GM19438 (cell line): Measurements from ENCODE around the gene KCNAB1.
"Not testable (repeated sequence)": the region's sequence is repeated elsewhere in the genome, so short reads cannot be mapped to it uniquely, and the experiment has no call there.

ENCODE experiments used
- ATAC-seq: cut with Tn5 transposase; IDR thresholded peaks from one replicate; pipeline ENCODE4 v1.9.1; 2021; ENCODE audit warnings: low read depth; ENCODE audit not compliant: unreplicated experiment

KCNAB1 gene

GRCh38 chr3:156256945-156257344 lies 136.6 kb downstream of the KCNAB1 start:
- no peak for ATAC-seq

- no peak for ATAC-seq
Measured at GRCh38 chr3:156258301-156258700, 137.9 kb downstream of the KCNAB1 start.

DNA sequence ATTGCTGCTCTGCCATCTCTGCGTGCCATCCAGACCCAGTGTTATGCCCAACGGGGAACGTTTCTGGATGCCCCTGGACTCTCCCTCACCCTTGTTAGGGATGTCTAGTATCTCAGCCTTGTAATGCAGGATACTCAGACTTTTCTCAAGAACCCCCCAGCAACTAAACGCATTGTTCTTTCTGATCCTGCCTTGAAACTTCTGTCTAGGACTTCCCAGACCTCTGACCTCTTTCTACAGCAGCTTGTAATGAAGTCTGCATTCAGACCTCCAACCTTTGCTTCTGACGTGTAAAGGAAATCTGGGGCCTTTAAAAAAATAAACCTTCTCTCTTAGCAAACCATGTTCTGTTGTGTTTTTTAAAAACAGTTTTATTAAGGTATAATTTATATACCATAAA lies 139.5 kb downstream of the KCNAB1 start:
- no peak for ATAC-seq

- ATAC-seq: no peak
Measured at GRCh38 chr3:156260331-156260730, 140.0 kb downstream of the KCNAB1 start.

DNA sequence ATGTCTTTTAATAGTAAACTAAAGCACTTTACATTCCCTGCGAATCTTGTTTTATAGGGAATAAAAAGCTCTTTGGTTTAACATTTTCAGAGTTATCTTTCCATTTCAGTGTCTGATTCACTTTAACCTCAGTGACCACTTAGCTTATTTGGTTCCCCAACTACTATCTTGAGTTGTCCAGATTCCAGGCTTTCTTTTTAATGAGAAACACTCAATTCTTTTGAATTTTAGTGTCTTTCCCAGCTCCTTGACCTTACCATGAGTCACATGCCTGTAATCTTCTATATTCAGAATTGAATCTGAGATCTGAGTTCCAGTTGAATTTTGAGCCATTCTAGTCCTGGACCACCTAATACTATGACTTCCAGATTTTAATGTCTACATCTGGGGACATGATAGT lies 144.4 kb downstream of the KCNAB1 start:
- ATAC-seq: no peak

- no peak for ATAC-seq
Measured at GRCh38 chr3:156271508-156271907, 151.1 kb downstream of the KCNAB1 start.

GRCh38 chr3:156271995-156272719 lies 151.8 kb downstream of the KCNAB1 start:
- ATAC-seq: no peak

DNA sequence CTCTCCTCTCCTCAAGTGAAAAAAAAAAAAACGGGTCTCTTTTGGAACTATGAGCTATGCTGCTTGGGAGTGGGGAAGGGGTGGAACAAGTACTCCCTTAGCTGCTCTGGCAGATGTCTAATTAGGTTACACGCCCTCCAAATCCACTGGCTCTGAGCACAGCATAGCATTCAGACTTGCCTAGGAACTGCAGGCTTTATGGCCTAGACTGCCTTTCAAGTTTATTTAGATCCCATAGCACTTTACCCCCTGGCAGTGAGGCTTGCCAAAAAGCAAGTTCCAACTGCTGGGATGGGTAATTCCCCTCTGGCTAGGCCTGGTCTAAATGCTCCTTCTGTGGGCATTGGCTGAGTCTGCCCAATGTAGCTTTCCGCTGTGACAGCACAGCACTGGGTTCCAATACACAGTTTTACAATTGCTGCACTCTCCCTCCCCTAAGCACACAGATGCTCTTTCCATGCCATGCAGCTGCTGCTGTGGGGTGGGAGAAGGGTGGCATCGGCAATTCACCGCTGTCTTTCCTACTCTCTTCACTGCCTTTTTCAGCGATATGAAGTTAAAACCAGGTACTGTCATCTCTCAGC lies 152.8 kb downstream of the KCNAB1 start:
- ATAC-seq: no peak

GRCh38 chr3:156274791-156275190 lies 154.4 kb downstream of the KCNAB1 start:
- ATAC-seq: no peak

DNA sequence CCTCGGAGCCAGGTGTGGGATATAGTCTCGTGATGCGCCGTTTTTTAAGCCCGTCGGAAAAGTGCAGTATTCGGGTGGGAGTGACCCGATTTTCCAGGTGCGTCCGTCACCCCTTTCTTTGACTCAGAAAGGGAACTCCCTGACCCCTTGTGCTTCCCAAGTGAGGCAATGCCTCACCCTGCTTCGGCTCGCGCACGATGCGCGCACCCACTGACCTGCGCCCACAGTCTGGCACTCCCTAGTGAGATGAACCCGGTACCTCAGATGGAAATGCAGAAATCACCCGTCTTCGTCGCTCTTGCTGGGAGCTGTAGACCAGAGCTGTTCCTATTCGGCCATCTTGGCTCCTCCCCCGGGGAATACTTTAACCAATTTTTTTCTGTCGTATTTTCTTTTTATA lies 164.3 kb downstream of the KCNAB1 start:
- ATAC-seq: not testable (repeated sequence)

- ATAC-seq: no peak
Measured at GRCh38 chr3:156285626-156286025, 165.2 kb downstream of the KCNAB1 start.

DNA sequence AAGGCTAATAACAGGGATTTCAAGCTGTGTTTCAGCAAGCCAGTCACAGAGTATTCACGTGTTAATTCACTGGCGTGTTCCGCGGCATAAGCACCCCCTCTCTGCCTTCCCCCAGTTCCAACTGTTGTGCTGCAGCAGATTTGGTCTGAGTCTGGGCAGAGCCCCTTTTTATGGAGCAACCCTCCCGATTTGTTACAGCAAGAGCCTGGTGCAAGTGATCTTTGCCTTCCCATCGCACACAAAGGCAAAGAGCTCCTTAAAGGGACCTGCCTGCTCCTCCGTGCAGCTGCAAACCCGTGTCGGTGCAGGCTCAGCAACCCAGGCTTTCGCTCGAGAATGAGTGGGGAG lies 170.5 kb downstream of the KCNAB1 start:
- ATAC-seq: no peak

- no peak for ATAC-seq
Measured at GRCh38 chr3:156291272-156292123, 171.1 kb downstream of the KCNAB1 start.

DNA sequence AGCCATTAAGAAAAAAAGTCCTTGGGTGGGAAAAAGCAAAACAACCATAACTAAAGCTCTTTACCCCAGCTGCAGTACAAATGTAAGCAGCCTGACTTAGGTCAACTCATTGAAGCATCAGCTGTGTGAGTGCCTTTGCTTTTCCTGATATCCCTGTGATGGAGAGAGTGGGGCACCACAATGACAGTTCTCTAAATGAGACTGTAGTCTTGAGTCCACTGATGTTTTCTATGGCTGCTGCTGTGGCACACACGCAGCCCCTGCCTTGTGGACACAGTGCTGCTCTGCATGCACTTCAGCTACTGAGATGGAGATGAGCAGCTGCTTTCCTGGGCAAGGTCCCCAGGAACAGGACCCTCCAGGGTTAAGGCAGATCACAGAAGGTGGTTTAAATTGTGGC lies 173.2 kb downstream of the KCNAB1 start:
- no peak for ATAC-seq

DNA sequence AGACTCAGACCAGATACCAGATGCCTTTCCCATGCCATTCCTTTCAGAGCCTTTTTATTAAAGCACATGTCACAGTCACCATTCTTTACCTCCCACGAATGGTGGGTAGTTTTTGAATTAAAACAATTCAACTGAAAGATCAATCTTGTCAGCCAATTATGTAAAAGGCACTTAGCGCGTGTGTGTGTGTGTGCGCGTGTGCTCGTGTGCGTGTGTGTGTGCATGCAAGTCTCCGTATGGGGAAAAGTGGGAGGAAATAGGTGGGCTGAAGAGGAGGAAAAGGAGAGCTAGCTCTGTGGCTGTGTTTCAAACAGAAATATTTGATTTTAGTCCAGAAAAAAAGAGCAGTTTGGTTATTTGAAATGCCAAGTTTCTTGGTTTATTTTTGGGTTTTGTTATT lies 177.2 kb downstream of the KCNAB1 start:
- no peak for ATAC-seq

DNA sequence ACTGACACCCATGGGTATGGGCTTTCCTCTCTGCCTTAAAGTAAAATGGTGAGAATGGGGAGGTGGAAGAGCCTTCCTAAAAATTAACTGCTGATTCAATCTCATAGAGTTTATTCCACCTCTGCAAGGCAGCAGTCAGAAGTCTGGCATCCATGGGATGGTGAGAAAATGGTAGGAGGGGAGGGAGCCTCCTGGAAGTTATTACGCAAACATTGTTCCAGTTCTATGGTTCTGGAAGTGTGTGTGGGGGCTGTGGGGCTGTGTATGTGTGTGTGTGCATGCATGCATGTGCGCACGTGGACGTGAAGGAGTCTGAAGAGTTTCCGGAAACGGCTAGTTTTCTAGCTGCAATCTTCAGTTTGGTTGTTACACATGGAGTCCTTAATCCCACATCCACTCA lies 177.6 kb downstream of the KCNAB1 start:
- no peak for ATAC-seq

DNA sequence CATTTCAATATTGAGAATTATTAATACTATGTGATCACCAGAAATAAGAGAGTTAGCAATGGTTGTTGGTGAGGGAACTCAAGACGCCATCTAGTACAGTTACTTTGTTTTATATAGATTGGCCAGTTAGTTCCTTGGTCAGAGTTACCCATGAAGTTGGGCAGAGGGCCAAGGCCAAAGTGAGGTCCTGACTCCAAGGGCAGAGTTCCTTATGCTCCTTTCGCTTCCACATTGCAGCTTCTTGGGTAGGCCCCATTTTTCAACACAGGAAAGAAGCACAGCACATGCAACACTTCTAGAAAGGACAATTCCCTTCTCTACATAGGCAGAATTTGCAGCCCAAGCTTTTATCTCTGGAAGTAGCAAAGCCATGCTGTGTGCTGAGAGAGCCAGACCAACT lies 178.6 kb downstream of the KCNAB1 start:
- ATAC-seq: no peak

DNA sequence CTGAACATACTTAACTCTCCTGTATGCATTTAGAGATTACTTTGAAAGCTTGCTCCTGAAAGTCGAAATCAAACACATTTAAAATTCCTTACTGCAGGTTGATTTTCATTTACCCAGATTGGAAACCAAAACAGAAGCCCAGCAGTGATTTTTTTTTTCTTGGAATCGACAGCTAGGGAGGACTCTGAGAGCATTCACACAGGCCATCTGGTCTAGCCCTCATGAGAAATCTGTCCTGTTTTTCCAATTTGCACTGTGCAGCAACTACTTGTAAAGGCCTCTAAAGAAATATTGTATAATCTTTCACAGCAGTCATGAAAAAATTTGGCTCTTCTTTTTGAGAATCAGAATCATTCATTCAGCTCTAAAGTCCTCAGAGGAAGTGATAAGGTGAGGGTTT lies 179.2 kb downstream of the KCNAB1 start:
- no peak for ATAC-seq

- no peak for ATAC-seq
Measured at GRCh38 chr3:156300371-156300770, 180.0 kb downstream of the KCNAB1 start.

DNA sequence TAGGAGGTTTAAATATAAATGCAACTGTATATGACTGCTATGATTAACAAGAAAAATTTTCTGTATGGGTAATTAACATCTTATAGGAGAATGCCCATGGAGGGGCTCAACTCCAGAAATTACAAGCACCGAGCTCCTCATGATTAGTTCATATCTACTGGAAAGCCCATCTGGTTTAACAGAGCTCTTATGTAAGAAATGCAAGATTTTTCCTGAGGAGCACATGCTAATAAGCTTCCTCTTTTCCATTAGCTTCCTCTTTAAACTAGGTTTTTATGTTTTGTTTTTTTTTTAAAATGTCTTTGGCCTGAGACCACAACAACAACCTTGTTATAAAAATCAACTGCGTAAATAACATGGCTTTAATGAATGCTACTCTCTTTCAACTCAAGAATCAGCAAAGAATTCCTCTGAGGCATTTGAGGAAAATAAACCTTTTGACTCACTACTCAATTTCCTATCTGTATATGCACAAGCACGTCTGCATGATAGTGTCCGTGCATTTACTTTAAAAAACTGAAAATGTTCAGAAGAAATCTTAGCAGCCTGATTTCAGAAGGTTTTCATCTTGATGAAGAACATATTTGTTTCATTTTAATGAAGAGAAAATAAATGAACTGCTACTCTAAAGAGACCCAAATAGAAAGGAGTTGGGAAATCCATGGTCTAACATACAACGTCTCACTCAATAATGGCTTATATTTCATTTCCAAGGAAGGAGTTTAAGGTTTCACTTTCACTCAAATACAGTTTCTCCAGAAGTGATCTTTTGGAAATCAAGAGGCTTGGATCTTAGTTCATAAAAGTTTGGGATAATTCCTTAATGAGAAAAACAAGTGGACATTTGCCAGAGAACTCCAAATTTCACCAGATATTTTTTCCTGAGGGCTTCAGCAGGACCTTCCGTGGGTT lies 180.8 kb downstream of the KCNAB1 start:
- ATAC-seq: no peak
